IMR-90 (cell line): Measurements from ENCODE around the gene CKS1B. TPM values are rescaled to one million over a fixed set of nuclear protein-coding genes. Genes with fewer than 3 reads are reported as not detected.

Experiments
- ATAC-seq: fragments of 200-7000 bp; cut with Tn5 transposase; 2 replicates; pipeline ENCODE4 v1.9.1; 2020; ENCODE audit warnings: low read depth, mild to moderate bottlenecking, moderate library complexity
- BruUV-seq: library from RNA; stranded (reverse); fragments of 400-500 nt; replicated peaks from 2 replicates; lab custom pipeline; 2021; lab: Mats Ljungman, UMichigan
- CTCF ChIA-PET: fragments of 300-600 bp; formaldehyde crosslinking; extraction: SDS; loops from one replicate; lab custom pipeline; 2021; ENCODE audit warnings: antibody characterized with exemption; lab: Yijun Ruan, JAX
- POLR2A ChIA-PET: fragments of 300-600 bp; sonication (Branson Sonifier 250); formaldehyde crosslinking; loops from one replicate; lab custom pipeline; 2022; ENCODE audit warnings: antibody characterized with exemption; ENCODE audit not compliant: unreplicated experiment; lab: Charles Lee
- DNase-seq: peaks from one replicate; pipeline ENCODE4 v3.0.0; 2013
- H2AFZ ChIP-seq: replicated peaks from 2 replicates; pipeline ENCODE3; 2013; ENCODE audit warnings: low read length, mild to moderate bottlenecking; ENCODE audit not compliant: poor library complexity
- H2AK5ac ChIP-seq: 2 replicates; pipeline ENCODE4 v1.6.1; 2013; ENCODE audit warnings: low read depth, low read length, inconsistent platforms
- H2AK9ac ChIP-seq: replicated peaks from 2 replicates; pipeline ENCODE3; 2013; ENCODE audit warnings: mild to moderate bottlenecking, low read depth, low read length, moderate library complexity; ENCODE audit not compliant: poor library complexity
- H2BK120ac ChIP-seq: 2 replicates; pipeline ENCODE4 v1.6.1; 2013; ENCODE audit warnings: low read depth, low read length, inconsistent platforms
- H2BK15ac ChIP-seq: 3 replicates; pipeline ENCODE4 v1.6.1; 2013; ENCODE audit warnings: low read depth, low read length, inconsistent platforms
- H2BK20ac ChIP-seq: 2 replicates; pipeline ENCODE4 v1.6.1; 2013; ENCODE audit warnings: low read depth, mild to moderate bottlenecking, inconsistent platforms, low read length, moderate library complexity
- H2BK5ac ChIP-seq: 2 replicates; pipeline ENCODE4 v1.6.1; 2013; ENCODE audit warnings: mild to moderate bottlenecking, low read depth, low read length, inconsistent platforms; ENCODE audit not compliant: poor library complexity, severe bottlenecking
- H3K14ac ChIP-seq: replicated peaks from 2 replicates; pipeline ENCODE4 v1.6.1; 2013; ENCODE audit warnings: low read depth, low read length, inconsistent platforms
- H3K18ac ChIP-seq: 2 replicates; pipeline ENCODE4 v1.6.1; 2013; ENCODE audit warnings: low read depth, low read length, control low read depth
- H3K23ac ChIP-seq: 2 replicates; pipeline ENCODE4 v1.6.1; 2013; ENCODE audit warnings: low read depth, low read length, inconsistent platforms
- H3K27ac ChIP-seq: 2 replicates; pipeline ENCODE4 v1.5.1; 2013; ENCODE audit warnings: mild to moderate bottlenecking, control low read depth, low read length; ENCODE audit not compliant: insufficient read depth
- H3K27me3 ChIP-seq: 2 replicates; pipeline ENCODE4 v1.6.1; 2013; ENCODE audit warnings: low read length; ENCODE audit not compliant: control insufficient read depth, insufficient read depth
- H3K36me3 ChIP-seq: 2 replicates; pipeline ENCODE4 v1.6.1; 2013; ENCODE audit warnings: low read length, mixed read lengths; ENCODE audit not compliant: control insufficient read depth, insufficient read depth
- H3K4ac ChIP-seq: 2 replicates; pipeline ENCODE4 v1.6.1; 2013; ENCODE audit warnings: low read depth, low read length, inconsistent platforms
- H3K4me1 ChIP-seq: 2 replicates; pipeline ENCODE4 v1.6.1; 2013; ENCODE audit warnings: low read length, mixed read lengths; ENCODE audit not compliant: control insufficient read depth, insufficient read depth
- H3K4me2 ChIP-seq: 2 replicates; pipeline ENCODE4 v1.6.1; 2013; ENCODE audit warnings: low read depth, mild to moderate bottlenecking, control low read depth, low read length, moderate library complexity
- H3K4me3 ChIP-seq: 2 replicates; pipeline ENCODE4 v1.5.1; 2013; ENCODE audit warnings: low read depth, mild to moderate bottlenecking, control low read depth, low read length, moderate library complexity; ENCODE audit not compliant: insufficient read depth
- H3K56ac ChIP-seq: 2 replicates; pipeline ENCODE4 v1.6.1; 2013; ENCODE audit warnings: low read length, inconsistent platforms; ENCODE audit not compliant: insufficient read depth; ENCODE audit errors: extremely low read depth
- H3K79me1 ChIP-seq, 2 experiments: 2 replicates each; pipeline ENCODE4 v1.6.1; 2013; ENCODE audit warnings: low read length in 2 of 2, inconsistent platforms in 1 of 2, low read depth in 1 of 2
- H3K9ac ChIP-seq: 2 replicates; pipeline ENCODE4 v1.6.1; 2013; ENCODE audit warnings: low read depth, low read length, control low read depth
- H3K9me1 ChIP-seq: 2 replicates; pipeline ENCODE4 v1.6.1; 2013; ENCODE audit warnings: low read length, inconsistent platforms; ENCODE audit not compliant: insufficient read depth
- H3K9me3 ChIP-seq: 2 replicates; pipeline ENCODE4 v1.6.1; 2013; ENCODE audit warnings: low read length; ENCODE audit not compliant: control insufficient read depth, insufficient read depth
- H4K20me1 ChIP-seq: 2 replicates; pipeline ENCODE4 v1.6.1; 2013; ENCODE audit warnings: low read length, inconsistent platforms; ENCODE audit not compliant: insufficient read depth
- H4K5ac ChIP-seq: 2 replicates; pipeline ENCODE4 v1.6.1; 2013; ENCODE audit warnings: mild to moderate bottlenecking, low read depth, low read length, control low read depth
- H4K8ac ChIP-seq, 2 experiments: 2 replicates each; pipeline ENCODE4 v1.6.1; 2013; ENCODE audit warnings: low read depth in 2 of 2, low read length in 2 of 2, control low read depth in 1 of 2, inconsistent platforms in 1 of 2
- H4K91ac ChIP-seq: 2 replicates; pipeline ENCODE4 v1.6.1; 2013; ENCODE audit warnings: low read depth, low read length, inconsistent platforms; ENCODE audit not compliant: insufficient read depth
- BHLHE40 ChIP-seq: fragments of 150-350 bp; IDR thresholded peaks from 2 replicates; pipeline ENCODE4 v1.6.1; 2016; ENCODE audit warnings: mild to moderate bottlenecking, low read depth, low read length
- CEBPB ChIP-seq: IDR thresholded peaks from 2 replicates; pipeline ENCODE4 v1.6.1; 2012; ENCODE audit warnings: low read depth, low read length, improper control_type of control experiment
- CHD1 ChIP-seq: IDR thresholded peaks from 2 replicates; pipeline ENCODE4 v1.6.1; 2012; ENCODE audit warnings: low read depth, low read length, improper control_type of control experiment
- CTCF ChIP-seq: conservative IDR thresholded peaks from 2 replicates; pipeline ENCODE4 v1.5.1; 2012; ENCODE audit warnings: mild to moderate bottlenecking, low read depth, low read length, improper control_type of control experiment
- FOS ChIP-seq: fragments of 150-350 bp; IDR thresholded peaks from 2 replicates; pipeline ENCODE4 v1.6.1; 2016; ENCODE audit warnings: low read depth, low read length
- MAFK ChIP-seq: IDR thresholded peaks from 2 replicates; pipeline ENCODE4 v1.6.1; 2012; ENCODE audit warnings: low read depth, low read length, improper control_type of control experiment
- MAZ ChIP-seq: IDR thresholded peaks from 2 replicates; pipeline ENCODE4 v1.6.1; 2012; ENCODE audit warnings: low read depth, mild to moderate bottlenecking, low read length, improper control_type of control experiment, moderate library complexity, borderline replicate concordance
- MXI1 ChIP-seq: IDR thresholded peaks from 2 replicates; pipeline ENCODE4 v1.6.1; 2012; ENCODE audit warnings: low read depth, mild to moderate bottlenecking, low read length, moderate library complexity, borderline replicate concordance
- NFE2L2 ChIP-seq: fragments of 150-350 bp; IDR thresholded peaks from 2 replicates; pipeline ENCODE4 v1.6.1; 2016; ENCODE audit warnings: low read depth, mild to moderate bottlenecking, low read length
- POLR2A ChIP-seq: IDR thresholded peaks from 2 replicates; pipeline ENCODE4 v1.6.1; 2012; ENCODE audit warnings: mild to moderate bottlenecking, low read depth, low read length
- RCOR1 ChIP-seq: IDR thresholded peaks from 2 replicates; pipeline ENCODE4 v1.6.1; 2012; ENCODE audit warnings: mild to moderate bottlenecking, low read length, improper control_type of control experiment; ENCODE audit not compliant: insufficient replicate concordance
- RFX5 ChIP-seq: IDR thresholded peaks from 2 replicates; pipeline ENCODE4 v1.8.0; 2012; ENCODE audit warnings: low read depth, mild to moderate bottlenecking, low read length, moderate library complexity
- USF2 ChIP-seq: fragments of 150-350 bp; IDR thresholded peaks from 2 replicates; pipeline ENCODE4 v1.6.1; 2017; ENCODE audit warnings: mild to moderate bottlenecking, antibody characterized with exemption, low read length, low read depth
- WGBS, 2 experiments: methylation state at CpG; one replicate each; pipeline versions ENCODE4 v1.1.5 to v1.1.7; 2013; ENCODE audit warnings: missing lambda C conversion rate in 2 of 2; ENCODE audit not compliant: insufficient read length in 1 of 2; ENCODE audit errors: extremely low coverage in 2 of 2; 5-methylcytosine and 5-hydroxymethylcytosine counted together
- dilution Hi-C: fragments of 300-500 bp; cut with HindIII; formaldehyde crosslinking; loops from one replicate; pipeline ENCODE4 v1.14.3; 2018; ENCODE audit warnings: low sequenced_read_pairs; ENCODE audit not compliant: unreplicated experiment
- in situ Hi-C: fragments of 300-500 bp; cut with MboI; formaldehyde crosslinking; loops from 3 replicates; pipeline ENCODE4 v1.14.3; 2019; ENCODE audit warnings: low sequenced_read_pairs, inconsistent platforms, mixed read lengths
- intact Hi-C: fragments of 100-400 bp; cut with micrococcal nuclease; formaldehyde crosslinking; loops from 2 replicates; pipeline ENCODE4 v1.10.0; 2022
- polyA plus RNA-seq, 3 experiments: library from polyadenylated mRNA; depleted of rRNA; stranded (reverse); fragments of >200 nt; gene quantifications; 2 replicates each; pipeline ENCODE4 v1.2.3, GENCODE V29; 2012; ENCODE audit warnings: low replicate concordance in 1 of 3
- total RNA-seq: library from RNA; depleted of rRNA; stranded (reverse); fragments of >200 nt; gene quantifications from 2 replicates; pipeline ENCODE4 v1.2.3, GENCODE V29; 2012
- TF ChIP-seq, protein P1 (sequence below): fragments of 150-350 bp; IDR thresholded peaks from 2 replicates; pipeline ENCODE4 v1.6.1; 2016; ENCODE audit warnings: low read depth, mild to moderate bottlenecking, low read length, moderate library complexity, borderline replicate concordance

The CKS1B gene
- total and polyA plus RNA-seq, 2 of the 4 experiments (the other 2 are of a cell fraction): 140 to 195 TPM

DNA sequence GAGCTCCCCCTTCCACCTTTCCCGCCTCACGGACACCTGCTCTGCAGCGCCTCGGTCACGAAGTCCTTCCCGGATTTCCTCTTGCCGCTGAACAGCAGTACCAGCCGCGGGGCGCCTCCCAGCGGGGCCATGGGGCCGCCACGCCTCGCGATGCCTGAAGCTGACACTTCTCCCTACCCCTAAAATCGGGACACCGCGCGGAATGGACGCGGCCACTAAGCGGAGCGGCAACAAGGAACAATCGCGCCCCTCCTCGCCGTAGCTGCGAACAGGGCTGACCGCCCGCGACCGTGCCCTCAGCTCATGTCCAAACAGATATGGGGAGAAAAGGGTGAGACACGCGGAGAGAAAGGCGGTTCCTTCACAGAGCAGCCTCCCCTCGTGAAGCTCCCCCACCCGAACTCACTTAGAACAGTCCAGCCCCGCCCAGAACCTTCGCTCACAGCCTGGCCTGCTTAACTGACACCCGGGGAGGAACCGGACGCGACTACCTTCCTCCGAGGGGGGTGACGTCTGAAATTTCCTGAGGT lies 37.9 kb upstream of the CKS1B start, which contains the start of gene PMVK:
TSS of gene PMVK (minus strand) at position 165 of the 530 bp plus-strand sequence. CDS start at position 131, 34 bp downstream.
- Histone ChIP-seq H4K8ac (peak within 1 kb of the TSS; percentile 71 to 99), H3K23ac (peak within 1 kb of the TSS; percentile 95), H3K4me2 (peak within 1 kb of the TSS; percentile 96), H2BK120ac (peak within 1 kb of the TSS; percentile 97), H3K27me3 (no peaks in the 10 kb centered on the region), H3K79me1 (peaks cover 0 to 14% of the 10 kb centered on the region in 2 experiments; a peak in 2 of 4 replicates), H3K4me3 (peak within 1 kb of the TSS; percentile 63), H3K18ac (peak within 1 kb of the TSS; percentile 97), H2BK5ac (peak within 1 kb of the TSS; percentile 98), H2AFZ (peak within 1 kb of the TSS; percentile 99), H3K36me3 (no peaks in the 10 kb centered on the region), H2BK20ac (peak within 1 kb of the TSS; percentile 95), H3K4ac (peak within 1 kb of the TSS; percentile 97), H3K4me1 (peaks cover 2% of the 10 kb centered on the region), H3K9me3 (no peaks in the 10 kb centered on the region), H4K5ac (peak within 1 kb of the TSS; percentile 94), H4K91ac (peak within 1 kb of the TSS; percentile 99), H3K9ac (peak within 1 kb of the TSS; percentile 96), H3K9me1 (peaks cover 11% of the 10 kb centered on the region; the same call in 1 of the 2 replicates), H3K27ac (peak within 1 kb of the TSS; percentile 94), H4K20me1 (no peaks in the 10 kb centered on the region), H2BK15ac (peak within 1 kb of the TSS; percentile 99; the same call in 2 of the 3 replicates), H2AK5ac (peak within 1 kb of the TSS; percentile 75), H3K56ac (peak within 1 kb of the TSS; percentile 99), H3K14ac (peak within 1 kb of the TSS; percentile 98), H2AK9ac (peak within 1 kb of the TSS; percentile 94)
- intact Hi-C loops: loop anchor here (1.0 to 2.0 kb wide), 2 partner anchors 64 to 377 kb away; no protein-coding TSS in a partner anchor
- DNase-seq: peak; percentile 95
- in situ Hi-C loops: no loop called here
- CTCF ChIA-PET: interaction anchor here (1.0 to 1.2 kb wide), 2 partner anchors 19 to 148 kb away, joined by 3 read pairs; partner anchors contain the start of gene PBXIP1
- POLR2A ChIA-PET: interaction anchor here (0.6 to 1.0 kb wide), 2 partner anchors 19 to 209 kb away, joined by 4 read pairs; partner anchors contain the start of gene PBXIP1
- ATAC-seq: peak; percentile 97
- dilution Hi-C loops: no loop called here
- 0% methylated on average over 14 of the region's 45 CpGs; no CpG with 5 or more reads in 1 of the 2 experiments for WGBS, 2 experiments
- BruUV-seq: no TSS peak
- TF ChIP-seq CEBPB (no peak), RCOR1 (peak; percentile 29), CHD1 (0 out of 2 replicates have a peak, but pooled peaks have one; percentile 96), USF2 (peak; percentile 89; the same call in 1 of the 2 replicates), NFE2L2 (no peak), RFX5 (no peak), MAFK (no peak), MXI1 (peak; percentile 75; the same call in 1 of the 2 replicates), CTCF (peak; percentile 40), POLR2A (peak; percentile 64), BHLHE40 (no peak), FOS (no peak), MAZ (no peak; the same call in 1 of the 2 replicates)
- TF ChIP-seq, protein P1, sequence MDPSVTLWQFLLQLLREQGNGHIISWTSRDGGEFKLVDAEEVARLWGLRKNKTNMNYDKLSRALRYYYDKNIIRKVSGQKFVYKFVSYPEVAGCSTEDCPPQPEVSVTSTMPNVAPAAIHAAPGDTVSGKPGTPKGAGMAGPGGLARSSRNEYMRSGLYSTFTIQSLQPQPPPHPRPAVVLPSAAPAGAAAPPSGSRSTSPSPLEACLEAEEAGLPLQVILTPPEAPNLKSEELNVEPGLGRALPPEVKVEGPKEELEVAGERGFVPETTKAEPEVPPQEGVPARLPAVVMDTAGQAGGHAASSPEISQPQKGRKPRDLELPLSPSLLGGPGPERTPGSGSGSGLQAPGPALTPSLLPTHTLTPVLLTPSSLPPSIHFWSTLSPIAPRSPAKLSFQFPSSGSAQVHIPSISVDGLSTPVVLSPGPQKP: no peak
